ENCODE measurements around the gene GAB2.

- TF ChIP-seq CTCF (IDR thresholded peaks at IDR 0.05) = no peak
- no peak for TF ChIP-seq EZH2 (IDR thresholded peaks at IDR 0.05; ENCODE audit: borderline replicate concordance, insufficient read depth, low read depth, low read length, poor library complexity, severe bottlenecking)
Observed at GRCh38 chr11:78196661-78197091, 220.9 kb downstream of the GAB2 start.
